MG63 (cell line): ENCODE data around the gene RUNX2. TPM values are rescaled to one million over a fixed set of nuclear protein-coding genes. Genes with fewer than 3 reads are reported as not detected.
"Not testable (repeated sequence)": the region's sequence is repeated elsewhere in the genome, so short reads cannot be mapped to it uniquely, and the experiment has no call there.

Experiments
- DNase-seq: peaks from one replicate; pipeline ENCODE4 v3.0.0-alpha.2; 2020
- H3K27me3 ChIP-seq: fragments of 250-450 bp; sonication (Bioruptor Pico); 2 replicates; pipeline ENCODE4 v1.5.1; 2020; ENCODE audit warnings: mild to moderate bottlenecking, moderate library complexity
- H3K36me3 ChIP-seq: fragments of 250-450 bp; sonication (Bioruptor Pico); 2 replicates; pipeline ENCODE4 v1.5.1; 2020; ENCODE audit warnings: mild to moderate bottlenecking, moderate library complexity
- H3K4me3 ChIP-seq: fragments of 250-450 bp; sonication (Bioruptor Pico); 2 replicates; pipeline ENCODE4 v1.5.1; 2020; ENCODE audit warnings: mild to moderate bottlenecking, moderate library complexity
- H3K9me3 ChIP-seq: fragments of 250-450 bp; sonication (Bioruptor Pico); 2 replicates; pipeline ENCODE4 v1.5.1; 2020; ENCODE audit warnings: mild to moderate bottlenecking, moderate library complexity
- total RNA-seq: library from RNA; depleted of rRNA; stranded (reverse); fragments of >200 nt; shearing (Covaris generic); gene quantifications from 2 replicates; pipeline ENCODE4 v1.2.3, GENCODE V29; 2014; ENCODE audit warnings: low replicate concordance

Gene RUNX2
- total RNA-seq, 1 experiment from 2014 or later = 0.13 TPM

DNA sequence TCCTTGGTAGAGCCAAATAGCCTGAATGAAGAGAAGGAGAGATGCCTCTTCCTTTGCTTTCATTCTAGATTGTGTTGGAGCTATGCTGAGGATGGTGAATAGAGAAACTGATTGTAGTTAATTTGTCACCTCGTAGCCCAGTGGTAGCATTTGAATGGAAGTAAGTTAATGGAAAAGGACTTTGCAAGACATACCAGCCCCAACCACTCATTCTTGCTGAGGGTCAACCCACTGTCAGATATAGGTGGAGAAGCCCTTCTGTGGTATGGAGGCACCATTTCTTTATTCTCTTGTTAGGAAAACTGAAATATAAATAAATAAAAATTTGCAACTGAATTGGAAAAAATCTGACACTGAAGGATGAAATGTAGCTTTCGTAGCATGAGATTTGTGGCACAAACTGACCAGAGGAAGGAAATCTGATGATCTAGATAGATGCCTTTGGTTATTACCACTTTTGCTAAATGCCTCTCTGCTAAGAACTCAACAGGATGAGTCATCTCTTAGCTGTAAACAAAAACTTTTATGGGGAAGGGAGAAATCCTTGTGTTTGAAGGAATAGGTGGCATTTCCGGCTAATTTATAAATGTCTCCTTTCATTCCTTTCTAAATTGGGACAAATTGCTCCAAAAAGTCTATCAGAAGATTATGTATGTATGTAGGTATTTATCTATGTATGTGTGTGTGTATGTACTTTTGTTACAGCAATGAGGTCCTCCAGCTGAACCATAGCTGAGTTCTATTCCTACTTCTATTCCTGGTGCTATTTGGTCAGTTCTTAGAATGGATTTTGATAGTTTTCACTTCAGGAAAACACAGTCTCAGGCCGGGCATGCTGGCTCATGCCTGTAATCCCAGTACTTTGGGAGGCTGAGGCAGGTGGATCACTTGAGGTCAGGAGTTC, 126.1 kb downstream of the RUNX2 start:
- no peaks in the 10 kb centered on the region for H3K9me3 ChIP-seq
- no peak for DNase-seq
- no peaks in the 10 kb centered on the region for H3K36me3 ChIP-seq
- no peaks in the 10 kb centered on the region for H3K27me3 ChIP-seq
- no peak overlapping the region for H3K4me3 ChIP-seq

GRCh38 chr6:45455408-45455807, 127.3 kb downstream of the RUNX2 start:
- Histone ChIP-seq H3K9me3 (no peaks in the 10 kb centered on the region), H3K36me3 (no peaks in the 10 kb centered on the region), H3K4me3 (no peak overlapping the region), H3K27me3 (no peaks in the 10 kb centered on the region)
- DNase-seq = no peak

DNA sequence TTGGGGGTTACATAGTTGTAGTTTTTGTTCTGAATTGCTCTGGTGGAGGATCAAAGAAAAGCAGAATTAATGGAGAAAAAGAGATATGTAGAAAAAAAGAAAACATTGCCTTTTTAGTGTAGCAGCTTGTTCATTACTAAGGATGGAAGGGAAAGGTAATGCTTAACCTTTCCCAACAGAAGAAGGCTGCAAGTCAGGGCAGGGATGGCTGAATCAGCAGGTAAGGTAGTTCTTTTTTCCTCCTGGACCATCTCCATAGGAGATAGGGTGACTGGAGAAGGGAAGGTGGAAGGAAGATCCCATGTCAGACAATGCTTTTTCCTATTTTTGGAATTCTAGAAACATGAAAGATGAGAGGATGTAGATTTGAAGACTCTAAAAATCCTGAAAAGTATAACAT, 129.0 kb downstream of the RUNX2 start:
- Histone ChIP-seq H3K36me3 (no peaks in the 10 kb centered on the region), H3K27me3 (no peaks in the 10 kb centered on the region), H3K9me3 (no peaks in the 10 kb centered on the region), H3K4me3 (no peak overlapping the region)
- DNase-seq = no peak

DNA sequence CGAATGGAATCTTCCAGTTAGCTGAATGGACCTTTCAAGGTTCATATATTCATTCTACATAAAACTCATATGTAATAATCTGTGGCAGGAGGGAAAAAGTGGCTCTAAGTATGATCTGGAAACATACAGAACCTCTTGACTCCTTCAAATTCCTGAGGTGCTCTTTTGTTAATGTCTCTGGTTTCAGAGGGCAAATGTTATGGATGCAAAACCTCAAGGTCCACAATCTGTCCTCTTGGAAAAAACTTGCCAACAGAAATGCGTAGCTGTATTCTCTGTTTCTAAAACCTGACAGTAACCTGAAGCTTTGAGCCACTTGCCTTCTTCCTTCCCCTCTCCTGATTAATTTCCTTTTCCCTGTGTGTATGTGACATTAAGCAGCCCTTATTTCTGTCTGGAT, 130.5 kb downstream of the RUNX2 start:
- Histone ChIP-seq H3K9me3 (no peaks in the 10 kb centered on the region), H3K27me3 (no peaks in the 10 kb centered on the region), H3K36me3 (no peaks in the 10 kb centered on the region), H3K4me3 (no peak overlapping the region)
- DNase-seq = no peak

- no peak overlapping the region for H3K4me3 ChIP-seq
- no peaks in the 10 kb centered on the region for H3K27me3 ChIP-seq
- H3K9me3 ChIP-seq = no peaks in the 10 kb centered on the region
- DNase-seq = no peak
- no peaks in the 10 kb centered on the region for H3K36me3 ChIP-seq
Measured at GRCh38 chr6:45460166-45460565, 132.0 kb downstream of the RUNX2 start.

DNA sequence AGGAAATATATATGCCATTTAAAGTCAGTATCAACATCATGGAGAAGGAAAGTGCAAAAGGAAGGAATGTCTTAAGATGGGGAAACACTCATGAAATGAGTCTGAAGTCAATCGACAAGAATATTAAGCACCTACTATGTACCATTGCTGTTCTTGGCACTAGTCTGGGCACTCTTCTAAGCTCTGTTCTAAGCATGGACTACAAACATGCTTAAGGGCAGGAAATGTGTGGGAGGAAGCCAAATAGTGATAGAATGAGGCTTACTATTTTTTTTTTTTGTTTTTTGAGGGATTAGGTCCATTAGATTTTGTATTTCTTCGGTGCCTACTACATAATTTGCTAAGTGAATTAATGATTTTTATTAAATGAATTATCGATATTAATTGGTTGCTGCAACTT, 133.4 kb downstream of the RUNX2 start:
- Histone ChIP-seq H3K4me3 (no peak overlapping the region), H3K27me3 (no peaks in the 10 kb centered on the region), H3K9me3 (no peaks in the 10 kb centered on the region), H3K36me3 (no peaks in the 10 kb centered on the region)
- DNase-seq = no peak

- no peaks in the 10 kb centered on the region for H3K27me3 ChIP-seq
- no peak for DNase-seq
- no peaks in the 10 kb centered on the region for H3K36me3 ChIP-seq
- no peaks in the 10 kb centered on the region for H3K9me3 ChIP-seq
- H3K4me3 ChIP-seq = no peak overlapping the region
Measured at GRCh38 chr6:45462190-45463134, 134.3 kb downstream of the RUNX2 start.

DNA sequence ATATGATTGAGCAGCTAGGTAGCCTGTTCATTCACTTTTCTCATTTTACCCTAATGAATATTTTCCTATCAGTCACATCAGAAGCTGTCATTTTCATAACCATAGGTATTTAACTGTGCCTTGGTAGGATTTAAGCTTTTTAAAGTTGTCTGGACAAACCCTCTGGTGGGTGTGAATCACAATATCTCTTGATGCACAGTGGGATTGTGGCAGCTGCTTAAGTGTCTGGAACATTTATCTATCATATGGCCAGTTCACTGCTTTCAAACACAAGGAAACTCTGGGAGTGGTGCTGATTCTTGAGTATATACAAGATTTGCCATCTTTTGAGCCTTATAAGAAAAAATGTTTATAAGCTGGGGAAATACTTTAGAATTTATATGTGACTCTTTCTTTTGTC, 136.6 kb downstream of the RUNX2 start:
- H3K27me3 ChIP-seq = no peaks in the 10 kb centered on the region
- H3K36me3 ChIP-seq = no peaks in the 10 kb centered on the region
- H3K4me3 ChIP-seq = no peak overlapping the region
- no peaks in the 10 kb centered on the region for H3K9me3 ChIP-seq
- DNase-seq = no peak

- DNase-seq = no peak
- Histone ChIP-seq H3K27me3 (no peaks in the 10 kb centered on the region), H3K4me3 (no peak overlapping the region), H3K36me3 (no peaks in the 10 kb centered on the region), H3K9me3 (no peaks in the 10 kb centered on the region)
Measured at GRCh38 chr6:45466686-45467085, 138.6 kb downstream of the RUNX2 start.

DNA sequence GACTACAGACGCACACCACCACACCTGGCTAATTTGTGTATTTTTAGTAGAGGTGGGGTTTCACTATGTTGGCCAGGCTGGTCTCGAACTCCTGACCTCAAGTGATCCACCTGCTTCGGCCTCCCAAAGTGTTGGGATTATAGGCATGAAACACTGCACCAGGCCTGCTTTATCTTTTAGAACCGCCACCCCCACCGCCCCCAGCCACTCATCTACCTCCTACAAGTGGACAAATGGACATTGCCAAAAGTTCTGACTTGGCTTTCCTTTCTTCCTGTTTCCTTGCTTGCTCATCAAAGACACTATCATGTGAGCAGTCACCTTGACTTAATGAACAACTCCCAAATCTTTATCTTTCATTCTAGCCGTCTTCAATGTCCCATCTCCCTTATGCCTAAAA, 139.3 kb downstream of the RUNX2 start:
- H3K27me3 ChIP-seq, H3K36me3 ChIP-seq, H3K4me3 ChIP-seq, H3K9me3 ChIP-seq, DNase-seq: not testable (repeated sequence)

DNA sequence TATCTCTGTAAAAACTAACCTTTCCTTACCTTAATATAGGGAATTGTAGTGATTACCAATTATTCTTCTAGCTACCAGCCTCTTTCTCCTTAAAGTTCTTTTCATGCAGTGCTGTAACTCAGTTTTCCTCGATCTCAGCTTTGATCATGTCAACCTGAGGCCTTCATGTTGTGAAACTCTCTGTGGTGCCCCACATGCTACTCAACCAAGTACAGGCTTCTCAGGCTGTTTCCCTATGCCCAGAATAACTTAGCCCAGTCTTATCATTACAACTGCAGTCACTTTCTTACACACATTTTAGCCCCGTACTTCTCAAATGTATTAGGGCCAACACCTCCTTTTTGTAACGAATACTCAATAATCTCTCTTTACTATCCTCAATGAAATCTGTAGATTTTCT, 139.7 kb downstream of the RUNX2 start:
- H3K4me3 ChIP-seq = no peak overlapping the region
- no peak for DNase-seq
- no peaks in the 10 kb centered on the region for H3K36me3 ChIP-seq
- H3K27me3 ChIP-seq = no peaks in the 10 kb centered on the region
- no peaks in the 10 kb centered on the region for H3K9me3 ChIP-seq

DNA sequence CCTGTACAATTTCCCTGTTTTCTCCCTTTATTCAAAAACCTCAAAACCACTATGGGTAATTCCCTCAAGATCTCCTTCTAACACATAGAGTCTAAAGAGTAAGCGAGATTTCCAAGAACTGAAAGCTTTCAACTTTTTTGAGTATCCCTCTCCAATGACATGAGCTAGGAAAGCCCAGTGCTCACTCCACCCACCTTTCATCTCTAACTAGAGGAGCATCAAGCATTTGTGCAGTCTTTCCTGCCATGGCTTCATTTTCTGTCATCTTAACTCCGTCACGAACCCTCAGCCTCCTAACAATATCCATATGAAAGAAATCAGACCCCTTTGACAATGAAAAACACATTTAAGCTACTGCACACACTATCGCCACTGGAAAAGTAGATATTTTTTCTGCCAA, 141.5 kb downstream of the RUNX2 start:
- no peak for DNase-seq
- Histone ChIP-seq H3K27me3 (no peaks in the 10 kb centered on the region), H3K36me3 (no peaks in the 10 kb centered on the region), H3K9me3 (no peaks in the 10 kb centered on the region), H3K4me3 (no peak overlapping the region)

GRCh38 chr6:45470131-45470738, 142.1 kb downstream of the RUNX2 start:
- no peaks in the 10 kb centered on the region for H3K27me3 ChIP-seq
- DNase-seq = no peak
- H3K4me3 ChIP-seq = no peak overlapping the region
- no peaks in the 10 kb centered on the region for H3K9me3 ChIP-seq
- H3K36me3 ChIP-seq = no peaks in the 10 kb centered on the region

- Histone ChIP-seq H3K27me3 (no peaks in the 10 kb centered on the region), H3K36me3 (no peaks in the 10 kb centered on the region), H3K9me3 (no peaks in the 10 kb centered on the region), H3K4me3 (no peak overlapping the region)
- peak; percentile 1 for DNase-seq
Measured at GRCh38 chr6:45472382-45472781, 144.3 kb downstream of the RUNX2 start.

GRCh38 chr6:45473121-45473993, 145.2 kb downstream of the RUNX2 start:
- H3K9me3 ChIP-seq = no peaks in the 10 kb centered on the region
- DNase-seq = no peak
- H3K4me3 ChIP-seq = no peak overlapping the region
- no peaks in the 10 kb centered on the region for H3K27me3 ChIP-seq
- no peaks in the 10 kb centered on the region for H3K36me3 ChIP-seq

DNA sequence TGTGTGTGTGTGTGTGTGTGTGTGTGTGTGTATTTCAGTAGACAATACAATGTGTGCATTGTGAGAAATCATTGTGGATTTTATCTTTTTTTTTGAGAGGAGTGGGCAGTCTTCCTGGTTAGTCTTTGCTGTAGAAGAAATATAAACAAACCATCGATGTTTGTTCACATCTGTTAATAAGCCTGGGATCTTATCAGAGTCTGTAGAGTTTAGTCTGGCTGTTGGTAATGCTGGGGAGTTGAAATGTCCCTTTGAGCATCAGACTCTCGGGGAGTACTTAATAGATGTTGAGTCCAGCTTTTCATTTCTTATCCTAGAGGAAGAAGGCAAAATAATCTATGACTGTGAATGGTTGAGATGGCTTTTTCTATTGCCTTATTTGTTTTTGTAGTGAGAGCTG, 146.2 kb downstream of the RUNX2 start:
- Histone ChIP-seq H3K4me3 (no peak overlapping the region), H3K27me3 (no peaks in the 10 kb centered on the region), H3K36me3 (no peaks in the 10 kb centered on the region), H3K9me3 (no peaks in the 10 kb centered on the region)
- DNase-seq = no peak
